Measurements from ENCODE around the gene LMX1B.

Gene LMX1B

GRCh38 chr9:126658201-126658825 lies 44.6 kb downstream of the LMX1B start:
- DNase-seq (ENCODE audit: low read depth, low spot score) = no peak

- no peak for DNase-seq (ENCODE audit: low read depth, low spot score)
These were observed 45.3 kb downstream of the LMX1B start for GRCh38 chr9:126658956-126659555.

- no peak for DNase-seq (ENCODE audit: low read depth, low spot score)
These were observed 47.4 kb downstream of the LMX1B start for GRCh38 chr9:126661122-126661520.

- no peak for DNase-seq (ENCODE audit: low read depth, low spot score)
These were observed 48.0 kb downstream of the LMX1B start for GRCh38 chr9:126661521-126662251.

DNA sequence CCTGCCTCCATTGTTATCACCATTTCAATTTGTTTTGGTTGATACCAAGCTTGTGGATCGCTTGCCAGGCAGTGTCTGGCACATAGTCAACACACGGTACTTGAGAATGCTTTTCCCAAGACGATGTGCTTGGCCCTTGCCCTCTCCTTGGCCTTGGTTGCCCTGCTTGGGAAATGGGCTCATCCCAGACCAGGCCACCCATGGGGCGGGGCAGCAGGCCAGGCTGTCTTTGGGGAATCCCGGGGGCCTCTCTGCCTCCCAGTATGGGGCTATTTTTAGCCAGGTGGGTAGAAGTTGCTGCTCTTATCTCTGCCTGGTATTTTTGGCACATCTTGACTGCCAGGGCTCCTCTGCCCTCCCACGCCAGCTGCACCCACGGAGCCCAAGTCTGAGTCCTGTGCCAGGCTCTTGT lies 49.9 kb downstream of the LMX1B start:
- no peak for DNase-seq (ENCODE audit: low read depth, low spot score)

DNA sequence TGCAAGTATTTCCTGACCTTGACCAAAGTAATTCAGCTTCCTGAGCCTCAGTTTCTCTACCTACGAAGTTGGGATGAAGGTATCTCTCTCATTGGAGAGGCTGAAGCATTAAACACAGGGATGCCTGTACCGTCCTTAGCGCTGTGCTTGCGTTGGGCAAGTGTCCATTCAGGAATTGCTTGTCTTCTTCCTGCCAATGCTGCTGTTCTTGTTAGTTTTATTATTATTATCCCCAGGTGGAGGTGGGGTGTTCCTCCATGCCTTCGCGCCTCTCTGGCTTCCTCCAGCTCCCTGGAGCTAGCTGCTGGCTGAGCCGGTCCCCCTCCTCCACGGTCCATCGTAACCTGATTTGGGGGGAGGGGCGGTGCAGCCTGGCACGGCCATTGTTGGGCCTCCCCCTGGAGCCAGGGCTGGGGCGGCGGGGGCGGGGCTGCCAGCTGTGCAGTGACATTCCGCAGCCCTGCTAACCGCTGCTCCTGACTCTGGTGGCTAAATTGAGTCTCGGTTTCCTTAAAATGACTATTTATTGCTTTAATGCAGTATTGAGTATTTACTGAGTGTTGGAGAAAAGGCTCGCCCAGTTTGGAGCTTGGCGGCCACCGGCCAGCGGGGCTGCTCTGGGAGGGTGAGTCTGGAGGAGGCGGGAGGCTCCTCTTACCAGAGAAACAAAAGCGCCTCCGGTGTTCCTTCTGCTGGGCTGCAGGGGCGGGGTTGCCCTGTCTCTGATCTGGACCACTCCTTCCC lies 51.3 kb downstream of the LMX1B start:
- DNase-seq (ENCODE audit: low read depth, low spot score) = no peak

GRCh38 chr9:126665644-126666035 lies 51.9 kb downstream of the LMX1B start:
- no peak for DNase-seq (ENCODE audit: low read depth, low spot score)

GRCh38 chr9:126666155-126666803 lies 52.6 kb downstream of the LMX1B start:
- DNase-seq (ENCODE audit: low read depth, low spot score) = no peak

GRCh38 chr9:126667190-126668055 lies 53.7 kb downstream of the LMX1B start:
- no peak for DNase-seq (ENCODE audit: low read depth, low spot score)

DNA sequence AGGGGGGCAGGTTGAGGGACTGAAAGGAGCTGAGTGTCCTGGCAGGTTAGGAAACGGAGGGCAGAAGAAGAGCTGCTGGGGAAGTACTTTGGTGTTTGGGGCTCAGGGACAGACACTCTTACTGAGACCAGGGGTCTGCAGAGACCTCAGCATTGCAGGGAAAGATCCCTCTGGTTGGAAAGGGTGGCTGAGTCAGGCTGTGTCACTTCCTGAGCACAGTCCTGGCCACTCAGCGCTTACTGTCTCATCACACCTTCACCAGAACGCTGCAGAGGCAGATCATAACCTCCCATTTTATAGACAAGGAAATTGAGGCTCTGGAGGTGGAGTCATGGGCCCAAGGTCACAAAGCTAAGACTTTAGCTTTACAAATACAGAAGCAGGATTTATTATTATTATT lies 54.3 kb downstream of the LMX1B start:
- no peak for DNase-seq (ENCODE audit: low read depth, low spot score)

DNA sequence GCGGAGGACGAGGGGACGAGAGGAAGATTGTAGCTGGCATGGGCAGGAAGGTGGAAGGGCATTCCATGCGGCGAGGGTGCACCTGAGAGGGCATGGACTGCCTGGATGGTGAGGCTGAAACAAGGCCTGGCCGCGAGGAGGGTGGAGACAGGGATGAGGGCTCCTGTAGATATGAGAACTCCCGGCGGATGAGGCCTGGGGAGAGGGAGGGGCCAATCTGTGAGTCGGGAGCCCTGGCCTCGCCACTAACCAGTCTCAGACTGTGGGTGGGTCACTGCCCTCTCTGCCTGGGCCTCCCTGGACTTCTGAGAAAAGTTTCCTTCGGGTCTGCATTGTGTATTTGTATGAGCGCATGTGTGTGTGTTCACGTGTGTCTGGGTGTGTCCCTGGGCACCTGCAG lies 55.4 kb downstream of the LMX1B start:
- DNase-seq (ENCODE audit: low read depth, low spot score) = no peak

DNA sequence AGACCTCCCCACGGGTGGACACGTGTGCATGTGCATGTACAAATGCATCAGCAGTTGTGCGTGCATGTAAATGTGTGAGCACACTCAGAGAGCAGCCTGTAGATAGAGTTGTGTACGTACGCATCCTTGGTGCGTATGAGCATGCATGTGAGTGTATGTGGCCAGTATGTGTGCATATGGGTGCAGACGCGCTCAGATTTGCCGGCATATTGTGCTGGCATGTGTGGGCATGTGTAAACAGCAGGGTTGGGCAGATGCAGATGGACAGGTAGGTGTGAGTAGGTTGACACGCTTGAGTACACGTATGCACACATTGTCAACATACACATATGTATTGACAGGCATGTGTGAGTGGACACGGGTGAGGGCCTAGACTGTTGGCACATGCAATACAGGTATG lies 56.5 kb downstream of the LMX1B start:
- no peak for DNase-seq (ENCODE audit: low read depth, low spot score)

GRCh38 chr9:126671381-126671831 lies 57.7 kb downstream of the LMX1B start:
- no peak for DNase-seq (ENCODE audit: low read depth, low spot score)

GRCh38 chr9:126671983-126672382 lies 58.3 kb downstream of the LMX1B start:
- DNase-seq (ENCODE audit: low read depth, low spot score) = no peak

- DNase-seq (ENCODE audit: low read depth, low spot score) = no peak
These were observed 59.0 kb downstream of the LMX1B start for GRCh38 chr9:126672634-126673284.

DNA sequence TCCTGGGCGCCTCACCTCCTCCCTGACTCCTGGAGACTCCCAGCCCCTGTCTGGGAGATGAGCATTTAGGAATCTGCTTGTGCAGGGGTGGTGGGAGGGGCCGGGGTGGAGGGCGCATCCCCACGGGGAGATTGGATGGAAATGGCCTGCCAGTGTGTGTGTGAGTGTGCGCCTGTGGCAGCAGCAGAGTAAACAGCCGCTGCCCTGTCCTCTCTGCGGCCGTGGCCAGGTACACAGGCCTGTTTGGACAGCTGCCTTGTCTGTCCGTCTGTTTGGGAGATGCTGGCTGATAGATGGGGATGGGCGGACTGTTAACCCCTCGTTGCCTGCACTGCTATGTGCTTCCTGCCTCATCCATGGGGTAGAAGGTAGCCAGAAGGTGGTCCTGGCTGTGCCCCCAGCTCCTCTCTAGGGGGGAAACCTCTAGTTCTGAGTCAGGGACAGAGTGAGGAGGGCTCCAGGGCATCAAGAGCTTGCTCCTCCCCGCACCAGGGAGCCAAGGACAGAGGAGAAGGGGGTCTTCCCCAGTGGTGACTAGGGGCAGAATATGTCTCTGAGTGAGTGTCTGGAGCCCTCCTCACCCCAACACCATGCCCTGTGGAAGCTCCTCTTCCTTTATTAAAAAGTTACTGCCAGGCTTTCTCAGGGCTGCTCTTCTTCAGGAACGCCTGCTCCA lies 60.1 kb downstream of the LMX1B start:
- DNase-seq (ENCODE audit: low read depth, low spot score) = no peak

DNA sequence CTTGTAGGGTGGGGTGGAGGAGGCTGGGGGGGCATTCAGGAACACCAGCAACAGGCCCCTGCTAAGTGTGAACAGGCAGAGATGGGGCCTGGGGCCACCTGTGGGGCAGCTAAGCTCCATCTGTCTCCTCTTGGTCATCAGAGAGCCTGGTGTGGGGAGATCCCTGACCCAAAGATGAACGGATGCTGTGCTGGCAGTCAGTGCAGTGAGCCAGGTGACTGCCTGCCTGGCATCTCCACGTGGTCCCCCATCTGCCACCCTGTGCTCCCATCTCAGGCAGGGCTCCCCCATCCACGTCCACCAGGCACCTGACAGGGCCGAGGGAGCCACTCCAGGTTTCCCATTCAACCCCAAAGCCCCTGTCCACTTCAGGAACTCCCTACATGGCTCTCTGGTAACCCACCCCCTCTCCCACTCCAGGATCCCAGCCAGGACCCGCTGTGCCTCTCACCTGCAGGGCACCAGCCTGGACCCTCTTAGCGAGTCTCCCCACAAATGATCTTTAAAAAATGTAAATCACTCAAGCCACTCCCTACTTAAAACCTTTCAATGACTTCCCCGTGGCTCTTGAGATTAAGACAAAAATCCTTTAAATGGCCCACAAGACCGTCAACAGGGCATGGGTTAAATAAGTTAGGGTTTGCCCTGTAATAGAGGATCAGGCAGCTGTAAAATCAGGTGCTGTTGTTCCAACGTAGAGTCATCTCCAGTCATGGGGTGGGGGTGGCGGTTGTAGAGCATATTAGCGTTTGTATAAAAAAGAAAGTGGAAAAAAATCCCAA lies 60.8 kb downstream of the LMX1B start:
- no peak for DNase-seq (ENCODE audit: low read depth, low spot score)

- DNase-seq (ENCODE audit: low read depth, low spot score) = no peak
These were observed 61.4 kb downstream of the LMX1B start for GRCh38 chr9:126675147-126675467.

- no peak for DNase-seq (ENCODE audit: low read depth, low spot score)
These were observed 62.5 kb downstream of the LMX1B start for GRCh38 chr9:126676102-126676684.
